IMR-90 (cell line): ENCODE results near the gene EPHB1. TPM values are rescaled to one million over a fixed set of nuclear protein-coding genes. Genes with fewer than 3 reads are reported as not detected.

ENCODE experiments used
- ATAC-seq: fragments of 200-7000 bp; cut with Tn5 transposase; 2 replicates; pipeline ENCODE4 v1.9.1; 2020; ENCODE audit warnings: low read depth, mild to moderate bottlenecking, moderate library complexity
- BruUV-seq: library from RNA; stranded (reverse); fragments of 400-500 nt; replicated peaks from 2 replicates; lab custom pipeline; 2021; lab: Mats Ljungman, UMichigan
- CTCF ChIA-PET: fragments of 300-600 bp; formaldehyde crosslinking; extraction: SDS; loops from one replicate; lab custom pipeline; 2021; ENCODE audit warnings: antibody characterized with exemption; lab: Yijun Ruan, JAX
- POLR2A ChIA-PET: fragments of 300-600 bp; sonication (Branson Sonifier 250); formaldehyde crosslinking; loops from one replicate; lab custom pipeline; 2022; ENCODE audit warnings: antibody characterized with exemption; ENCODE audit not compliant: unreplicated experiment; lab: Charles Lee
- DNase-seq: peaks from one replicate; pipeline ENCODE4 v3.0.0; 2013
- H2AFZ ChIP-seq: replicated peaks from 2 replicates; pipeline ENCODE3; 2013; ENCODE audit warnings: low read length, mild to moderate bottlenecking; ENCODE audit not compliant: poor library complexity
- H2AK5ac ChIP-seq: 2 replicates; pipeline ENCODE4 v1.6.1; 2013; ENCODE audit warnings: low read depth, low read length, inconsistent platforms
- H2AK9ac ChIP-seq: replicated peaks from 2 replicates; pipeline ENCODE3; 2013; ENCODE audit warnings: mild to moderate bottlenecking, low read depth, low read length, moderate library complexity; ENCODE audit not compliant: poor library complexity
- H2BK120ac ChIP-seq: 2 replicates; pipeline ENCODE4 v1.6.1; 2013; ENCODE audit warnings: low read depth, low read length, inconsistent platforms
- H2BK15ac ChIP-seq: 3 replicates; pipeline ENCODE4 v1.6.1; 2013; ENCODE audit warnings: low read depth, low read length, inconsistent platforms
- H2BK20ac ChIP-seq: 2 replicates; pipeline ENCODE4 v1.6.1; 2013; ENCODE audit warnings: low read depth, mild to moderate bottlenecking, inconsistent platforms, low read length, moderate library complexity
- H2BK5ac ChIP-seq: 2 replicates; pipeline ENCODE4 v1.6.1; 2013; ENCODE audit warnings: mild to moderate bottlenecking, low read depth, low read length, inconsistent platforms; ENCODE audit not compliant: poor library complexity, severe bottlenecking
- H3K14ac ChIP-seq: replicated peaks from 2 replicates; pipeline ENCODE4 v1.6.1; 2013; ENCODE audit warnings: low read depth, low read length, inconsistent platforms
- H3K18ac ChIP-seq: 2 replicates; pipeline ENCODE4 v1.6.1; 2013; ENCODE audit warnings: low read depth, low read length, control low read depth
- H3K23ac ChIP-seq: 2 replicates; pipeline ENCODE4 v1.6.1; 2013; ENCODE audit warnings: low read depth, low read length, inconsistent platforms
- H3K27ac ChIP-seq: 2 replicates; pipeline ENCODE4 v1.5.1; 2013; ENCODE audit warnings: mild to moderate bottlenecking, control low read depth, low read length; ENCODE audit not compliant: insufficient read depth
- H3K27me3 ChIP-seq: 2 replicates; pipeline ENCODE4 v1.6.1; 2013; ENCODE audit warnings: low read length; ENCODE audit not compliant: control insufficient read depth, insufficient read depth
- H3K36me3 ChIP-seq: 2 replicates; pipeline ENCODE4 v1.6.1; 2013; ENCODE audit warnings: low read length, mixed read lengths; ENCODE audit not compliant: control insufficient read depth, insufficient read depth
- H3K4ac ChIP-seq: 2 replicates; pipeline ENCODE4 v1.6.1; 2013; ENCODE audit warnings: low read depth, low read length, inconsistent platforms
- H3K4me1 ChIP-seq: 2 replicates; pipeline ENCODE4 v1.6.1; 2013; ENCODE audit warnings: low read length, mixed read lengths; ENCODE audit not compliant: control insufficient read depth, insufficient read depth
- H3K4me2 ChIP-seq: 2 replicates; pipeline ENCODE4 v1.6.1; 2013; ENCODE audit warnings: low read depth, mild to moderate bottlenecking, control low read depth, low read length, moderate library complexity
- H3K4me3 ChIP-seq: 2 replicates; pipeline ENCODE4 v1.5.1; 2013; ENCODE audit warnings: low read depth, mild to moderate bottlenecking, control low read depth, low read length, moderate library complexity; ENCODE audit not compliant: insufficient read depth
- H3K56ac ChIP-seq: 2 replicates; pipeline ENCODE4 v1.6.1; 2013; ENCODE audit warnings: low read length, inconsistent platforms; ENCODE audit not compliant: insufficient read depth; ENCODE audit errors: extremely low read depth
- H3K79me1 ChIP-seq, 2 experiments: 2 replicates each; pipeline ENCODE4 v1.6.1; 2013; ENCODE audit warnings: low read length in 2 of 2, inconsistent platforms in 1 of 2, low read depth in 1 of 2
- H3K9ac ChIP-seq: 2 replicates; pipeline ENCODE4 v1.6.1; 2013; ENCODE audit warnings: low read depth, low read length, control low read depth
- H3K9me1 ChIP-seq: 2 replicates; pipeline ENCODE4 v1.6.1; 2013; ENCODE audit warnings: low read length, inconsistent platforms; ENCODE audit not compliant: insufficient read depth
- H3K9me3 ChIP-seq: 2 replicates; pipeline ENCODE4 v1.6.1; 2013; ENCODE audit warnings: low read length; ENCODE audit not compliant: control insufficient read depth, insufficient read depth
- H4K20me1 ChIP-seq: 2 replicates; pipeline ENCODE4 v1.6.1; 2013; ENCODE audit warnings: low read length, inconsistent platforms; ENCODE audit not compliant: insufficient read depth
- H4K5ac ChIP-seq: 2 replicates; pipeline ENCODE4 v1.6.1; 2013; ENCODE audit warnings: mild to moderate bottlenecking, low read depth, low read length, control low read depth
- H4K8ac ChIP-seq, 2 experiments: 2 replicates each; pipeline ENCODE4 v1.6.1; 2013; ENCODE audit warnings: low read depth in 2 of 2, low read length in 2 of 2, control low read depth in 1 of 2, inconsistent platforms in 1 of 2
- H4K91ac ChIP-seq: 2 replicates; pipeline ENCODE4 v1.6.1; 2013; ENCODE audit warnings: low read depth, low read length, inconsistent platforms; ENCODE audit not compliant: insufficient read depth
- BHLHE40 ChIP-seq: fragments of 150-350 bp; IDR thresholded peaks from 2 replicates; pipeline ENCODE4 v1.6.1; 2016; ENCODE audit warnings: mild to moderate bottlenecking, low read depth, low read length
- CEBPB ChIP-seq: IDR thresholded peaks from 2 replicates; pipeline ENCODE4 v1.6.1; 2012; ENCODE audit warnings: low read depth, low read length, improper control_type of control experiment
- CHD1 ChIP-seq: IDR thresholded peaks from 2 replicates; pipeline ENCODE4 v1.6.1; 2012; ENCODE audit warnings: low read depth, low read length, improper control_type of control experiment
- CTCF ChIP-seq: conservative IDR thresholded peaks from 2 replicates; pipeline ENCODE4 v1.5.1; 2012; ENCODE audit warnings: mild to moderate bottlenecking, low read depth, low read length, improper control_type of control experiment
- ELK1 ChIP-seq: fragments of 150-350 bp; IDR thresholded peaks from 2 replicates; pipeline ENCODE4 v1.6.1; 2016; ENCODE audit warnings: low read depth, mild to moderate bottlenecking, low read length, moderate library complexity, borderline replicate concordance
- FOS ChIP-seq: fragments of 150-350 bp; IDR thresholded peaks from 2 replicates; pipeline ENCODE4 v1.6.1; 2016; ENCODE audit warnings: low read depth, low read length
- MAFK ChIP-seq: IDR thresholded peaks from 2 replicates; pipeline ENCODE4 v1.6.1; 2012; ENCODE audit warnings: low read depth, low read length, improper control_type of control experiment
- MAZ ChIP-seq: IDR thresholded peaks from 2 replicates; pipeline ENCODE4 v1.6.1; 2012; ENCODE audit warnings: low read depth, mild to moderate bottlenecking, low read length, improper control_type of control experiment, moderate library complexity, borderline replicate concordance
- MXI1 ChIP-seq: IDR thresholded peaks from 2 replicates; pipeline ENCODE4 v1.6.1; 2012; ENCODE audit warnings: low read depth, mild to moderate bottlenecking, low read length, moderate library complexity, borderline replicate concordance
- NFE2L2 ChIP-seq: fragments of 150-350 bp; IDR thresholded peaks from 2 replicates; pipeline ENCODE4 v1.6.1; 2016; ENCODE audit warnings: low read depth, mild to moderate bottlenecking, low read length
- POLR2A ChIP-seq: IDR thresholded peaks from 2 replicates; pipeline ENCODE4 v1.6.1; 2012; ENCODE audit warnings: mild to moderate bottlenecking, low read depth, low read length
- RCOR1 ChIP-seq: IDR thresholded peaks from 2 replicates; pipeline ENCODE4 v1.6.1; 2012; ENCODE audit warnings: mild to moderate bottlenecking, low read length, improper control_type of control experiment; ENCODE audit not compliant: insufficient replicate concordance
- RFX5 ChIP-seq: IDR thresholded peaks from 2 replicates; pipeline ENCODE4 v1.8.0; 2012; ENCODE audit warnings: low read depth, mild to moderate bottlenecking, low read length, moderate library complexity
- SMC3 ChIP-seq: fragments of 150-350 bp; IDR thresholded peaks from 2 replicates; pipeline ENCODE4 v1.6.1; 2016; ENCODE audit warnings: low read depth, mild to moderate bottlenecking, antibody characterized with exemption, low read length, moderate library complexity
- WGBS, 2 experiments: methylation state at CpG; one replicate each; pipeline versions ENCODE4 v1.1.5 to v1.1.7; 2013; ENCODE audit warnings: missing lambda C conversion rate in 2 of 2; ENCODE audit not compliant: insufficient read length in 1 of 2; ENCODE audit errors: extremely low coverage in 2 of 2; 5-methylcytosine and 5-hydroxymethylcytosine counted together
- dilution Hi-C: fragments of 300-500 bp; cut with HindIII; formaldehyde crosslinking; loops from one replicate; pipeline ENCODE4 v1.14.3; 2018; ENCODE audit warnings: low sequenced_read_pairs; ENCODE audit not compliant: unreplicated experiment
- in situ Hi-C: fragments of 300-500 bp; cut with MboI; formaldehyde crosslinking; loops from 3 replicates; pipeline ENCODE4 v1.14.3; 2019; ENCODE audit warnings: low sequenced_read_pairs, inconsistent platforms, mixed read lengths
- intact Hi-C: fragments of 100-400 bp; cut with micrococcal nuclease; formaldehyde crosslinking; loops from 2 replicates; pipeline ENCODE4 v1.10.0; 2022
- polyA plus RNA-seq, 3 experiments: library from polyadenylated mRNA; depleted of rRNA; stranded (reverse); fragments of >200 nt; gene quantifications; 2 replicates each; pipeline ENCODE4 v1.2.3, GENCODE V29; 2012; ENCODE audit warnings: low replicate concordance in 1 of 3
- total RNA-seq: library from RNA; depleted of rRNA; stranded (reverse); fragments of >200 nt; gene quantifications from 2 replicates; pipeline ENCODE4 v1.2.3, GENCODE V29; 2012
- TF ChIP-seq, protein P1 (sequence below): fragments of 150-350 bp; IDR thresholded peaks from 2 replicates; pipeline ENCODE4 v1.6.1; 2017; ENCODE audit warnings: mild to moderate bottlenecking, antibody characterized with exemption, low read length, low read depth

The EPHB1 gene
- total and polyA plus RNA-seq, 2 of the 4 experiments (the other 2 are of a cell fraction): 0.17 to 0.36 TPM

DNA sequence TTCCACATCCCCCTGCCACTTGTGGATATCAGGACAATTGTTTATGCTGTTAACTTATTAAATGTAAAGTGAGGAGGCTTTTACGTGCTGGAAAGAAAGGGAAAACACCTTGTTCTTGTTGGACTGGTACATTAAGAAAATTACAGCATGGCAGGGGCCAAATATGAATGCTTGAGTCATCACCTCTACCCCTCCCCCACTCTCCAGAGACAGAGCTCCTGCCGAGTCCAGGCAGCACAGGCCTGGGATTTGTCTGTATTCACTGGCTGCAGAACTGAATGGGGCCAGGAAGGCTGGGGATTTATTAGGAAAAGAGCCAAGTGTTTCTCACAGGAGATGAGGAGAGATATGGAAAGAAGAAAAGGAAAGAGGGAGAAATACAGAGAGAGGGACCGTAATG is 308.9 kb downstream of the EPHB1 start:
- H3K27me3 ChIP-seq: no peaks in the 10 kb centered on the region

More for the DNA sequence above, 308.9 kb downstream of the EPHB1 start:
- Histone ChIP-seq H4K20me1 (no peaks in the 10 kb centered on the region), H3K23ac (no peak overlapping the region), H3K4ac (no peak overlapping the region), H3K9me3 (peaks cover 4% of the 10 kb centered on the region; the same call in 1 of the 2 replicates), H3K18ac (no peak overlapping the region), H3K56ac (no peak overlapping the region), H4K91ac (no peak overlapping the region), H3K4me3 (no peak overlapping the region), H3K4me2 (no peak overlapping the region), H3K27ac (no peak overlapping the region), H3K9me1 (no peaks in the 10 kb centered on the region), H3K14ac (no peak overlapping the region), H4K5ac (no peak overlapping the region), H2BK120ac (no peak overlapping the region), H3K9ac (no peak overlapping the region), H3K36me3 (no peaks in the 10 kb centered on the region), H3K4me1 (no peaks in the 10 kb centered on the region), H2BK15ac (no peak overlapping the region), H2AFZ (no peak overlapping the region), H3K79me1 (no peaks in the 10 kb centered on the region), H4K8ac (no peak overlapping the region), H2BK5ac (no peak overlapping the region), H2AK5ac (no peak overlapping the region), H2BK20ac (no peak overlapping the region), H2AK9ac (no peak overlapping the region)
- TF ChIP-seq MXI1 (no peak), FOS (no peak), BHLHE40 (no peak), NFE2L2 (no peak), CEBPB (no peak), MAZ (no peak), RFX5 (no peak), ELK1 (no peak), CHD1 (no peak), MAFK (no peak), CTCF (no peak), RCOR1 (no peak), POLR2A (no peak), SMC3 (no peak)
- TF ChIP-seq, protein P1, sequence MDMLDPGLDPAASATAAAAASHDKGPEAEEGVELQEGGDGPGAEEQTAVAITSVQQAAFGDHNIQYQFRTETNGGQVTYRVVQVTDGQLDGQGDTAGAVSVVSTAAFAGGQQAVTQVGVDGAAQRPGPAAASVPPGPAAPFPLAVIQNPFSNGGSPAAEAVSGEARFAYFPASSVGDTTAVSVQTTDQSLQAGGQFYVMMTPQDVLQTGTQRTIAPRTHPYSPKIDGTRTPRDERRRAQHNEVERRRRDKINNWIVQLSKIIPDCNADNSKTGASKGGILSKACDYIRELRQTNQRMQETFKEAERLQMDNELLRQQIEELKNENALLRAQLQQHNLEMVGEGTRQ: no peak
- BruUV-seq: no TSS peak
- in situ Hi-C loops: no loop called here
- WGBS, 2 experiments: no CpG with 5 or more reads among the region's 3 CpGs
- ATAC-seq (no peak), DNase-seq (no peak)
- ChIA-PET POLR2A (no interaction called here), CTCF (no interaction called here)
- intact Hi-C loops: no loop called here
- dilution Hi-C loops: no loop called here
